WI38 (cell line): ENCODE data around the gene ANKRD28.

Experiments
- H3K4me3 ChIP-seq: 2 replicates; pipeline ENCODE4 v1.5.1; 2011; ENCODE audit warnings: low read depth, mild to moderate bottlenecking, control low read depth, low read length
- TF ChIP-seq, protein P1 (sequence below): IDR thresholded peaks from 2 replicates; pipeline ENCODE4 v1.5.1; 2012; ENCODE audit warnings: low read depth, mild to moderate bottlenecking, control low read depth, low read length

The ANKRD28 gene

DNA sequence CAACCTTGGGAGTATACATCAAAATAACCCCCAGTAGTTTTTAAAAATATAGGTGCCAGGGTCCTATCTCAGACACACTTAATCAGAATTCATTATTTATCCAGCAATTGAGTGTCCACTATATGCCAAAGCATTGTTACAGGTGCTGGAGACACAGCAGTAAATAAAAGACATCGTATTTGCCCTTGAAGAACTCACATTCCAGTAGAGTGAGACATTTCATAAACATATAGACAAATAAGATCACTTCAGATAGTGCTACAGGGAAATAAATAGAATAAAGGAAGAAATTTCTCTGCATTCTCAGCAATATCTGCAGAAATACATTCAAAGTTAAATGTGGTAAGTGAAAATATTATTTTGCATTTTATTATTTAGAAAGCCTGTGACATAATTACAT, 34.1 kb upstream of the ANKRD28 start:
- TF ChIP-seq, protein P1, sequence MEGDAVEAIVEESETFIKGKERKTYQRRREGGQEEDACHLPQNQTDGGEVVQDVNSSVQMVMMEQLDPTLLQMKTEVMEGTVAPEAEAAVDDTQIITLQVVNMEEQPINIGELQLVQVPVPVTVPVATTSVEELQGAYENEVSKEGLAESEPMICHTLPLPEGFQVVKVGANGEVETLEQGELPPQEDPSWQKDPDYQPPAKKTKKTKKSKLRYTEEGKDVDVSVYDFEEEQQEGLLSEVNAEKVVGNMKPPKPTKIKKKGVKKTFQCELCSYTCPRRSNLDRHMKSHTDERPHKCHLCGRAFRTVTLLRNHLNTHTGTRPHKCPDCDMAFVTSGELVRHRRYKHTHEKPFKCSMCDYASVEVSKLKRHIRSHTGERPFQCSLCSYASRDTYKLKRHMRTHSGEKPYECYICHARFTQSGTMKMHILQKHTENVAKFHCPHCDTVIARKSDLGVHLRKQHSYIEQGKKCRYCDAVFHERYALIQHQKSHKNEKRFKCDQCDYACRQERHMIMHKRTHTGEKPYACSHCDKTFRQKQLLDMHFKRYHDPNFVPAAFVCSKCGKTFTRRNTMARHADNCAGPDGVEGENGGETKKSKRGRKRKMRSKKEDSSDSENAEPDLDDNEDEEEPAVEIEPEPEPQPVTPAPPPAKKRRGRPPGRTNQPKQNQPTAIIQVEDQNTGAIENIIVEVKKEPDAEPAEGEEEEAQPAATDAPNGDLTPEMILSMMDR: no peak

DNA sequence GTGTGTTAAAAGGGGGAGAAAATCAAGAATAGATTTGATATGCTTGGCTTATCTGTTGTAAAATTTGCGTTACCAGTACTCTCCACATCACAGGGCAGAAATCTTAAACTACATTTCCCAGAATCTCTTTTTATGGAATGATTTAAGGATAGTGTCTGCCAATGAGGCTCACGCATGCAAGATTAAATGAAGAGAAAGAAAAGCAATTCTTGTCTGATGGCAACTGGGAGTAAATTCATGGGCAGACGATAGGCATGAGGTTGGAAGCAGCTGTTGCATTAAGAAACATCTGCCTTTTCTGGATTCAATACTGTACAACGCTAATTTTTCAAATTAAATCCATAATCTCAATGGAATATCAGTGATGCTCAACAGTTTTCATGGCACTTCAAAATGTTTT, 27.2 kb upstream of the ANKRD28 start:
- TF ChIP-seq, protein P1: no peak
- H3K4me3 ChIP-seq: no peak overlapping the region

More for the DNA sequence above, 34.1 kb upstream of the ANKRD28 start:
- no peak overlapping the region for H3K4me3 ChIP-seq

DNA sequence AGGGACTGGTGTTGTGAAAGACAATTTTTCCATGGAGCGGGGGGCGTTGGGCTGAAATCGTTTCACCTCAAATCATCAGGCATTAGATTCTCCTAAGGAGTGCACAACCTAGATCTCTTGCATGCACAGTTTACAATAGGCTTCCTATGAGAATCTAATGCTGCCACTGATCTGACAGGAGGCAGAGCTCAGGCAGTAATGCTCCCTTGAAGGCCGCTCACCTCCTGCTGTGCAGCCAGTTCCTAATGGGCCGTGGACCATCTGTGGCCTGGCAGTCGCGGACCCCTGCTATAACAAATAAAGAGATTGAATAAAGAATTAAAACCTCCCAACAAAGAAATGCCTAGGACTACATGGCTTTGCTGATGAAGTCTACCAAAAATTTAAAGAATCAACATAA, 25.3 kb upstream of the ANKRD28 start:
- no peak overlapping the region for H3K4me3 ChIP-seq
- TF ChIP-seq, protein P1: no peak

DNA sequence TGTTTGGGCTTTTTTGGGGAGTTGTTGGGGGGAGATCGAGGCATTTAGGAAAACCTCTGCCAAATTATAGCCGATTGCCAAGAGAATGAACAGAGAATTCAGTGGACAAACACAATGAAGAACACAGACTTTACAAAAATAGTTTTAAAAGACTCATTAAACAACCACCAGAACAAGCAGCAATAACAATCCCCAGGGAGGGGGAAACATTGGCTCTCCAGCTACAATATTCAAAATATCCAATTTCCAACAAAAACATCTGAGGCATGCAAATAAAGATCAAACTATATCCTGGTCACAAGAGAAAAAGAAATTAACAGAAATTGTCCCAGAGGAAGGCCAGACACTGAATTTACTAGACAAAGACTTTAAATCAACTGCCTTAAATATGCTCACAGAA, 24.5 kb upstream of the ANKRD28 start:
- no peak overlapping the region for H3K4me3 ChIP-seq
- TF ChIP-seq, protein P1: no peak

DNA sequence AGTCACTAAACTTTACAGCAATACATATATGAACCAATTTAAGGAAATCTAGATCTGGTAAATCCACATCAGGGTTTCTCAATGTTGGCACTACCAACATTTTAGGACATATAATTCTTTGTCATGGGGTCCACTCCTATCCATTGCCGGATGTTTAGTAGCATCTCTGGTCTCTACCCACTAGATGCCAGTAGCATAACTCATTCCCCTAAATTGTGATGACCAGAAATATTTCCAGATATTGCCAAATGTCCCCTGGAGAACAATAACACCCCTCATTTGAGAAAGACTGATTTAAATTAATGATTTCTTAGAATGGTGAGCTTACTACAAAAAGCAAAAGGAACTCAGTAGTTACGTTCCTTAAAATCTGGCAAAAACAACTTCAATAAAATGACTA, 23.1 kb upstream of the ANKRD28 start:
- H3K4me3 ChIP-seq: no peak overlapping the region
- TF ChIP-seq, protein P1: no peak

DNA sequence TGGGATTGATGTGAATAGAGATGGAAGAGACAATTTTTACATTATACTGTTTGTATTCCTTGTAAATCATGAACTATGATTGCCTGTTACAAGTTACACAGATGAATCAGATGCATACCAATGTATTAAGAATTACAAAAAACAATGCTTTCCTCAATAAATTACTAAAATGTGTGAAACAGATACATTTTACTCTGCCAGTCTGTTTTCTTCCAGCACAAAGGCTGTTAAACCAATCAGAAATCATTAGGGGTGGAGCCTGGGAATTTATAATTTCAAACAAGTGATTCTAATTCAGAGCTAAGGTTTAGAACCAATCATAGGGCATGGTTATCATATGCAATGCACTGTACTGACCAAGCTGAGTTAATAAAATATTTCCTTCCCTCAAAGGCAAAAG, 21.8 kb upstream of the ANKRD28 start:
- TF ChIP-seq, protein P1: no peak
- H3K4me3 ChIP-seq: no peak overlapping the region

DNA sequence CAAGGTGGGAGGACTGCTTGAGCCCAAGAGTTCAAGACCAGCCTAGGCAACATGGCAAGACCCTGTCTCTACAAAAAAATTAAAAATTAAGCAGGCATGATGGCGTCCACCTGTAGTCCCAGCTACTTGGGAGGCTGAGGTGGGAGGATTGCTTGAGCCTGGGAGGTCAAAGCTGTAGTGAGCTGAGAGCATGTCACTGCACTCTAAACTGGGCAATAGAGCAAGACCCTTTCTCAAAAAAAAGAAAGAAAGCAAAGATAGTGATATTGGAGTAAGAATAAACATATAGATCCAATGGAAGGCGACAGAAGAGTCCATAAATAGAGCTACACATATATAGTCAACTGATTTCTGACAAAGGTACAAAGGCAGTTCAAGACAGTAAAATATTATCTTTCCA, 21.3 kb upstream of the ANKRD28 start:
- H3K4me3 ChIP-seq: no peak overlapping the region
- TF ChIP-seq, protein P1: no peak
